Keratinocyte (primary cell): ENCODE measurements around the gene OR4S1.
"Not testable (repeated sequence)": the region's sequence is repeated elsewhere in the genome, so short reads cannot be mapped to it uniquely, and the experiment has no call there.

Source experiments
- EZH2 ChIP-seq: IDR thresholded peaks from one replicate; pipeline ENCODE4 v1.6.1; 2012; ENCODE audit warnings: inconsistent platforms, mild to moderate bottlenecking, low read length, moderate library complexity
- TF ChIP-seq, protein P1 (sequence below), 3 experiments: IDR thresholded peaks in 1 of 3; conservative IDR thresholded peaks in 1 of 3; optimal IDR thresholded peaks in 1 of 3; 2 replicates in 2 of 3; 3 replicates in 1 of 3; pipeline versions ENCODE3 to v1.5.1; 2011; ENCODE audit warnings: low read length in 3 of 3, mild to moderate bottlenecking in 3 of 3, moderate library complexity in 2 of 3, control low read depth in 1 of 3, inconsistent platforms in 1 of 3; ENCODE audit not compliant: insufficient read depth in 2 of 3; ENCODE audit errors: extremely low read depth in 1 of 3

DNA sequence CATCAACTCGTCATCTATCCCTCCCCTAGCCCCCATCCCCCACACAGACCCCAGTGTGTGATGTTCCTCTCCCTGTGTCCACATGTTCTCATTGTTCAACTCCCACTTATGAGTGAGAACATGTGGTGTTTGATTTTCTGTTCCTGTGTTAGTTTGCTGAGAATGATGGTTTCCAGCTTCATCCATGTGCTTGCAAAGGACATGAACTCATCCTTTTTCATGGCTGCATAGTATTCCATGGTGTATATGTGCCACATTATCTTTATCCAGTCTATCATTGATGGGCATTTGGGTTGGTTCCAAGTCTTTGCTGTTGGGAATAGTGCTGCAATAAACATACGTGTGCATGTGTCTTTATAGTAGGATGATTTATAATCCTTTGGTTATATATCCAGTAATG is 36.5 kb downstream of the OR4S1 start:
- TF ChIP-seq, protein P1, sequence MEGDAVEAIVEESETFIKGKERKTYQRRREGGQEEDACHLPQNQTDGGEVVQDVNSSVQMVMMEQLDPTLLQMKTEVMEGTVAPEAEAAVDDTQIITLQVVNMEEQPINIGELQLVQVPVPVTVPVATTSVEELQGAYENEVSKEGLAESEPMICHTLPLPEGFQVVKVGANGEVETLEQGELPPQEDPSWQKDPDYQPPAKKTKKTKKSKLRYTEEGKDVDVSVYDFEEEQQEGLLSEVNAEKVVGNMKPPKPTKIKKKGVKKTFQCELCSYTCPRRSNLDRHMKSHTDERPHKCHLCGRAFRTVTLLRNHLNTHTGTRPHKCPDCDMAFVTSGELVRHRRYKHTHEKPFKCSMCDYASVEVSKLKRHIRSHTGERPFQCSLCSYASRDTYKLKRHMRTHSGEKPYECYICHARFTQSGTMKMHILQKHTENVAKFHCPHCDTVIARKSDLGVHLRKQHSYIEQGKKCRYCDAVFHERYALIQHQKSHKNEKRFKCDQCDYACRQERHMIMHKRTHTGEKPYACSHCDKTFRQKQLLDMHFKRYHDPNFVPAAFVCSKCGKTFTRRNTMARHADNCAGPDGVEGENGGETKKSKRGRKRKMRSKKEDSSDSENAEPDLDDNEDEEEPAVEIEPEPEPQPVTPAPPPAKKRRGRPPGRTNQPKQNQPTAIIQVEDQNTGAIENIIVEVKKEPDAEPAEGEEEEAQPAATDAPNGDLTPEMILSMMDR (optimal IDR thresholded peaks at IDR 0.05 in 1 of 3, IDR thresholded peaks at IDR 0.05 in 1 of 3, conservative IDR thresholded peaks at IDR 0.05 in 1 of 3; ENCODE audit: extremely low read depth in 1 of 3, insufficient read depth in 2 of 3, low read length in 3 of 3): not testable (repeated sequence)
- TF ChIP-seq EZH2: not testable (repeated sequence)
